ENCODE results near the gene ANO6. TPM values are rescaled to one million over a fixed set of nuclear protein-coding genes. Genes with fewer than 3 reads are reported as not detected.

The ANO6 gene
- total RNA-seq, 4 donors from 2014 or later, result 117 to 224 (median 170) TPM

GRCh38 chr12:45357539-45358417 is 141.9 kb downstream of the ANO6 start:
- H3K9me3 ChIP-seq, result peaks cover 0 to 7% (median 0%) of the 10 kb centered on the region in 3 donors
- peak; percentile 70 for ATAC-seq
- H3K36me3 ChIP-seq, result peaks cover 0 to 6% of the 10 kb centered on the region in 2 donors
- H3K4me3 ChIP-seq, result no peak overlapping the region
- 28 to 32% methylated on average over 4 of the region's 4 CpGs for WGBS, 2 donors (ENCODE audit: low coverage in 1 of 2)
- peaks cover 7 to 58% (median 11%) of the 10 kb centered on the region in 3 donors for H3K4me1 ChIP-seq
- H3K27ac ChIP-seq, result peak overlapping the region; percentile 75 to 93 (median 76)
- TF ChIP-seq POLR2AphosphoS5 (IDR thresholded peaks at IDR 0.05) (peak; percentile 33), EP300 (IDR thresholded peaks at IDR 0.05) (no peak)
- no peaks in the 10 kb centered on the region for H3K27me3 ChIP-seq

GRCh38 chr12:45362291-45362690 is 146.4 kb downstream of the ANO6 start:
- no peak for TF ChIP-seq EP300 (IDR thresholded peaks at IDR 0.05)
- TF ChIP-seq CTCF (IDR thresholded peaks at IDR 0.05), result no peak
- TF ChIP-seq POLR2A (IDR thresholded peaks at IDR 0.05), result no peak
- TF ChIP-seq POLR2AphosphoS5 (IDR thresholded peaks at IDR 0.05), result no peak
- ATAC-seq, result no peak
- no peaks in the 10 kb centered on the region for H3K27me3 ChIP-seq
- H3K9me3 ChIP-seq, result peaks cover 0 to 32% (median 1%) of the 10 kb centered on the region in 3 donors
- H3K4me3 ChIP-seq, result no peak overlapping the region
- no peak overlapping the region for H3K27ac ChIP-seq
- H3K36me3 ChIP-seq, result peaks cover 0 to 31% of the 10 kb centered on the region in 2 donors
- peaks cover 3 to 18% (median 5%) of the 10 kb centered on the region in 3 donors for H3K4me1 ChIP-seq

- Histone ChIP-seq H3K36me3 (peaks cover 0 to 42% of the 10 kb centered on the region in 2 donors), H3K27me3 (no peaks in the 10 kb centered on the region), H3K27ac (no peak overlapping the region), H3K9me3 (peaks cover 0 to 32% (median 1%) of the 10 kb centered on the region in 3 donors), H3K4me3 (no peak overlapping the region), H3K4me1 (peaks cover 0 to 5% (median 0%) of the 10 kb centered on the region in 3 donors)
- no peak for ATAC-seq
- TF ChIP-seq CTCF (IDR thresholded peaks at IDR 0.05), result no peak
- no peak for TF ChIP-seq EP300 (IDR thresholded peaks at IDR 0.05)
- no peak for TF ChIP-seq POLR2A (IDR thresholded peaks at IDR 0.05)
- TF ChIP-seq POLR2AphosphoS5 (IDR thresholded peaks at IDR 0.05), result no peak
Observed at GRCh38 chr12:45363903-45364302, 148.0 kb downstream of the ANO6 start.

DNA sequence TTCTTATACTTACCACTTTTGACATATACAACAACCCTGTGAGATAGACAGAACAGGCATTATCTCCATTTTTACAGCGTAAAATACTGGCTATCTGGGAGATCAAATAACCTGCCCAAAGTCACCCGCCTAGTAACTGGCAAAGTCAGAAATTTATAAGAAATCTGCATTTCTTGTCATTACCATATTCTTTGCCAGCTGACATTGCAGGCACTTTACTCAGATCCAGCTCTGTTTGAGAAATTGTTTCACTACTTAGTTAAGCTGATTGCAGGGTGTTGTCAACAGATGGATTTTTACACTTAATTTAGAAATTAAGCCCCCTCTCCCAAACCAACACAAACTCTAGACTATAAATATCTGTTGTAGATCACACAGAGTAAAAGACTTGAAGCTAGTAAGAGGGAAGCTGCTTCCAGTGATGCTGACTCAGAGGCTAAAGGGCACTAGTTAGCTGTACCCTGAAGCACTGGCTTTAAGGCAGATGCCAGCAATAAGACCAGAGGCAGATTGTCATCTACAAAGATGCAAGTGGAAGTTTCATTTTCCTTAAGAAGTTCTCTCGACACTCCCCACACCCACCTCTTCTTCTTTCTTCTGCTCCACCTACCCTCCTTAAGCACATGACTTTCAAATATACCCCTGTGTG is 153.1 kb downstream of the ANO6 start:
- no peaks in the 10 kb centered on the region for H3K27me3 ChIP-seq
- 81 to 82% methylated on average over 3 of the region's 3 CpGs for WGBS, 2 donors (ENCODE audit: low coverage in 1 of 2)
- H3K4me3 ChIP-seq, result no peak overlapping the region
- ATAC-seq, result no peak
- peaks cover 0 to 13% (median 0%) of the 10 kb centered on the region in 3 donors for H3K9me3 ChIP-seq
- H3K27ac ChIP-seq, result no peak overlapping the region
- H3K4me1 ChIP-seq, result peaks cover 0 to 7% (median 2%) of the 10 kb centered on the region in 3 donors
- peaks cover 0 to 43% of the 10 kb centered on the region in 2 donors for H3K36me3 ChIP-seq
- no peak for TF ChIP-seq EP300 (IDR thresholded peaks at IDR 0.05)
- no peak for TF ChIP-seq POLR2AphosphoS5 (IDR thresholded peaks at IDR 0.05)
- no peak for TF ChIP-seq POLR2A (IDR thresholded peaks at IDR 0.05)
- TF ChIP-seq CTCF (IDR thresholded peaks at IDR 0.05), result no peak

- no peak overlapping the region for H3K27ac ChIP-seq
- WGBS, 2 donors (ENCODE audit: low coverage in 1 of 2), result 64 to 71% methylated on average over 1 of the region's 1 CpG
- no peaks in the 10 kb centered on the region for H3K27me3 ChIP-seq
- TF ChIP-seq POLR2A (IDR thresholded peaks at IDR 0.05) (no peak), CTCF (IDR thresholded peaks at IDR 0.05) (no peak), EP300 (IDR thresholded peaks at IDR 0.05) (no peak), POLR2AphosphoS5 (IDR thresholded peaks at IDR 0.05) (no peak)
- no peaks in the 10 kb centered on the region for H3K9me3 ChIP-seq
- H3K36me3 ChIP-seq, result peaks cover 0 to 50% of the 10 kb centered on the region in 2 donors
- H3K4me3 ChIP-seq, result no peak overlapping the region
- ATAC-seq, result no peak
- no peaks in the 10 kb centered on the region for H3K4me1 ChIP-seq
Observed at GRCh38 chr12:45377815-45378214, 161.9 kb downstream of the ANO6 start.
